Lower lobe of right lung (tissue), 2 donors: ENCODE data around the gene EFCAB11. TPM values are rescaled to one million over a fixed set of nuclear protein-coding genes. Genes with fewer than 3 reads are reported as not detected.

Source experiments
- ATAC-seq, 2 donors: fragments of 200-7000 bp; cut with Tn5 transposase; one replicate each; pipeline ENCODE4 v1.9.1; 2020 to 2022; ENCODE audit warnings: mild to moderate bottlenecking in 2 of 2, moderate library complexity in 2 of 2
- DNase-seq: peaks from one replicate; pipeline ENCODE4 v3.0.0-alpha.2; 2020
- H3K27ac ChIP-seq: fragments of 200-600 bp; one replicate; pipeline ENCODE4 v1.8.0; 2022
- H3K27me3 ChIP-seq: fragments of 200-600 bp; one replicate; pipeline ENCODE4 v1.8.0; 2022; ENCODE audit warnings: low read depth
- H3K36me3 ChIP-seq: fragments of 200-600 bp; one replicate; pipeline ENCODE4 v1.8.0; 2022; ENCODE audit warnings: mild to moderate bottlenecking
- H3K4me1 ChIP-seq: fragments of 200-600 bp; one replicate; pipeline ENCODE4 v1.8.0; 2022
- H3K4me3 ChIP-seq: fragments of 200-600 bp; one replicate; pipeline ENCODE4 v1.8.0; 2022; ENCODE audit warnings: mild to moderate bottlenecking
- H3K9me3 ChIP-seq: fragments of 200-600 bp; one replicate; pipeline ENCODE4 v1.8.0; 2022
- intact Hi-C: fragments of 100-400 bp; cut with DNase I; formaldehyde crosslinking; loops from one replicate; pipeline ENCODE4 v1.11.0; 2022
- total RNA-seq: library from RNA; stranded (reverse); fragmentation: NEBNext Ultra II Directional; extraction: Animal tissue kit (Norgen Biotek cat#: 25700); gene quantifications from one replicate; pipeline ENCODE4 v1.2.1, GENCODE V29; 2021
- TF ChIP-seq, protein P1 (sequence below): fragments of 200-600 bp; IDR thresholded peaks from one replicate; pipeline ENCODE4 v1.8.0; 2022; ENCODE audit warnings: antibody characterized with exemption, mild to moderate bottlenecking
- donor health status: DM: no; HTN: yes; CAD: no; lungs with severe emphysema.

The EFCAB11 gene
- total RNA-seq, 1 donor from 2014 or later = 5.8 TPM

- TF ChIP-seq, protein P1, sequence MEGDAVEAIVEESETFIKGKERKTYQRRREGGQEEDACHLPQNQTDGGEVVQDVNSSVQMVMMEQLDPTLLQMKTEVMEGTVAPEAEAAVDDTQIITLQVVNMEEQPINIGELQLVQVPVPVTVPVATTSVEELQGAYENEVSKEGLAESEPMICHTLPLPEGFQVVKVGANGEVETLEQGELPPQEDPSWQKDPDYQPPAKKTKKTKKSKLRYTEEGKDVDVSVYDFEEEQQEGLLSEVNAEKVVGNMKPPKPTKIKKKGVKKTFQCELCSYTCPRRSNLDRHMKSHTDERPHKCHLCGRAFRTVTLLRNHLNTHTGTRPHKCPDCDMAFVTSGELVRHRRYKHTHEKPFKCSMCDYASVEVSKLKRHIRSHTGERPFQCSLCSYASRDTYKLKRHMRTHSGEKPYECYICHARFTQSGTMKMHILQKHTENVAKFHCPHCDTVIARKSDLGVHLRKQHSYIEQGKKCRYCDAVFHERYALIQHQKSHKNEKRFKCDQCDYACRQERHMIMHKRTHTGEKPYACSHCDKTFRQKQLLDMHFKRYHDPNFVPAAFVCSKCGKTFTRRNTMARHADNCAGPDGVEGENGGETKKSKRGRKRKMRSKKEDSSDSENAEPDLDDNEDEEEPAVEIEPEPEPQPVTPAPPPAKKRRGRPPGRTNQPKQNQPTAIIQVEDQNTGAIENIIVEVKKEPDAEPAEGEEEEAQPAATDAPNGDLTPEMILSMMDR = no peak
- Histone ChIP-seq H3K9me3 (no peaks in the 10 kb centered on the region), H3K36me3 (no peaks in the 10 kb centered on the region), H3K4me3 (no peak overlapping the region), H3K27me3 (no peaks in the 10 kb centered on the region), H3K4me1 (no peaks in the 10 kb centered on the region), H3K27ac (no peak overlapping the region)
- no peak for ATAC-seq
- intact Hi-C loops = no loop called here
- DNase-seq = no peak
These were observed 34.5 kb downstream of the EFCAB11 start for GRCh38 chr14:89920056-89920455.

- no peaks in the 10 kb centered on the region for H3K27me3 ChIP-seq
- TF ChIP-seq, protein P1 = no peak
- H3K36me3 ChIP-seq = no peaks in the 10 kb centered on the region
- ATAC-seq (no peak), DNase-seq (no peak)
- H3K27ac ChIP-seq = no peak overlapping the region
- intact Hi-C loops = loop anchor here (10.0 kb wide), 1 partner anchor 894 kb away; no protein-coding TSS in a partner anchor
- H3K4me3 ChIP-seq = no peak overlapping the region
- no peaks in the 10 kb centered on the region for H3K4me1 ChIP-seq
- no peaks in the 10 kb centered on the region for H3K9me3 ChIP-seq
These were observed 35.8 kb downstream of the EFCAB11 start for GRCh38 chr14:89918721-89919120.

- Histone ChIP-seq H3K4me1 (peaks cover 22% of the 10 kb centered on the region), H3K27ac (no peak overlapping the region), H3K36me3 (no peaks in the 10 kb centered on the region), H3K4me3 (no peak overlapping the region), H3K9me3 (no peaks in the 10 kb centered on the region), H3K27me3 (no peaks in the 10 kb centered on the region)
- DNase-seq (no peak), ATAC-seq (peak; percentile 50 to 64)
- intact Hi-C loops = loop anchor here (10.0 kb wide), 1 partner anchor 890 kb away; no protein-coding TSS in a partner anchor
- TF ChIP-seq, protein P1 = peak; percentile 92
These were observed 39.2 kb downstream of the EFCAB11 start for GRCh38 chr14:89915114-89915878.

DNA sequence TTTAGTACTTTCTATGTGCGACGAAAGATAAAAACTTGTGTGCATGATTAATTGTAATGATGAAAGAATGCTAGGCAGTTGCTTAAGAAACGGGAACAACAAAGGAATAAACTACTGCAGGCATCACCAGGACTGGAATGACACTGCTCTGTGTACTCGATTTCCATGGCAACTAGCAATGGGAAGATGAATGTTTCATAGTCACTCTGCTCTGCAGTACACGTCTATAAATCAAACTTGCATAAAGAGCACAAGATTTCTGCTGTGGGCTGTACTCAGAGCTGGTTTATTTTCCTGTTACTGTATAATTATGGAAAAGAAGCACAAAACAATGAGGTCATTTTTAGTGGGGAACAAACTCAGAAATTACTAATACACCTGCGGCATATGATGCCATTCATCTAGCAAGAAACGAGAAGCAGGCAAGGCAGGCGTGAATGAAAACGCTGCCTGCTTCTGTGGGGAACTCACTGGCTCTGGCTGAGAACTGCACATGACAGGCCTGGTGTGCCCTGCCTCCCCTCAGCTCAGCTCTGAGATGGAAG lies 41.8 kb downstream of the EFCAB11 start:
- TF ChIP-seq, protein P1 = no peak
- DNase-seq (peak; percentile 50), ATAC-seq (peak; percentile 78 to 84)
- no peaks in the 10 kb centered on the region for H3K27me3 ChIP-seq
- H3K4me3 ChIP-seq = no peak overlapping the region
- intact Hi-C loops = loop anchor here (10.0 kb wide), 1 partner anchor 888 kb away; no protein-coding TSS in a partner anchor
- no peaks in the 10 kb centered on the region for H3K9me3 ChIP-seq
- no peaks in the 10 kb centered on the region for H3K36me3 ChIP-seq
- H3K4me1 ChIP-seq = peaks cover 22% of the 10 kb centered on the region
- no peak overlapping the region for H3K27ac ChIP-seq

GRCh38 chr14:89912221-89912620 lies 42.3 kb downstream of the EFCAB11 start:
- no peak overlapping the region for H3K4me3 ChIP-seq
- H3K4me1 ChIP-seq = peaks cover 22% of the 10 kb centered on the region
- no peaks in the 10 kb centered on the region for H3K36me3 ChIP-seq
- ATAC-seq = no peak
- no peak for DNase-seq
- intact Hi-C loops = loop anchor here (10.0 kb wide), 1 partner anchor 887 kb away; no protein-coding TSS in a partner anchor
- H3K9me3 ChIP-seq = no peaks in the 10 kb centered on the region
- H3K27ac ChIP-seq = no peak overlapping the region
- no peaks in the 10 kb centered on the region for H3K27me3 ChIP-seq
- TF ChIP-seq, protein P1 = no peak
